OCI-LY1 (cell line): ENCODE data around the gene PDZRN3.

Experiments used
- H2AFZ ChIP-seq: fragments of 200-600 bp; sonication (generic), shearing (Covaris generic); 2 replicates; pipeline ENCODE4 v1.6.0; 2014; ENCODE audit warnings: antibody characterized with exemption, mild to moderate bottlenecking, low read length
- H3F3A ChIP-seq: fragments of 200-600 bp; sonication (generic), shearing (Covaris generic); 2 replicates; pipeline ENCODE4 v1.6.0; 2014; ENCODE audit warnings: mild to moderate bottlenecking, antibody characterized with exemption, low read length, moderate library complexity; ENCODE audit not compliant: insufficient read depth
- H3K27ac ChIP-seq: fragments of 200-600 bp; sonication (generic); 2 replicates; pipeline ENCODE4 v1.5.1; 2014; ENCODE audit warnings: low read length, mixed run types, mild to moderate bottlenecking, low read depth; ENCODE audit not compliant: poor library complexity, severe bottlenecking
- H3K27me3 ChIP-seq: fragments of 200-600 bp; sonication (generic); 2 replicates; pipeline ENCODE4 v1.6.0; 2014; ENCODE audit warnings: antibody characterized with exemption, mild to moderate bottlenecking, low read length, moderate library complexity; ENCODE audit not compliant: insufficient read depth
- H3K36me3 ChIP-seq: fragments of 200-600 bp; sonication (generic); 2 replicates; pipeline ENCODE4 v1.6.1; 2014; ENCODE audit warnings: mild to moderate bottlenecking, antibody characterized with exemption, low read length, moderate library complexity, mixed read lengths; ENCODE audit not compliant: insufficient read depth
- H3K4me1 ChIP-seq: fragments of 200-600 bp; sonication (generic); 2 replicates; pipeline ENCODE4 v1.5.1; 2014; ENCODE audit warnings: mild to moderate bottlenecking, low read length, moderate library complexity; ENCODE audit not compliant: insufficient read depth, severe bottlenecking
- H3K4me2 ChIP-seq: fragments of 200-600 bp; sonication (generic), shearing (Covaris generic); 2 replicates; pipeline ENCODE4 v1.6.1; 2014; ENCODE audit warnings: low read length
- H3K4me3 ChIP-seq: fragments of 200-600 bp; sonication (generic); 2 replicates; pipeline ENCODE4 v1.5.1; 2014; ENCODE audit warnings: low read length, low read depth, mild to moderate bottlenecking, mixed read lengths; ENCODE audit not compliant: poor library complexity, severe bottlenecking
- H3K79me2 ChIP-seq: fragments of 200-600 bp; shearing (Covaris generic); 2 replicates; pipeline ENCODE4 v1.6.1; 2016; ENCODE audit warnings: mixed run types, low read length, mixed read lengths; ENCODE audit not compliant: insufficient read depth
- H3K9ac ChIP-seq: fragments of 200-600 bp; sonication (generic), shearing (Covaris generic); 2 replicates; pipeline ENCODE4 v1.6.1; 2014; ENCODE audit warnings: mild to moderate bottlenecking, low read length, mixed read lengths
- H3K9me2 ChIP-seq: fragments of 200-600 bp; sonication (generic), shearing (Covaris generic); 2 replicates; pipeline ENCODE4 v1.6.1; 2014; ENCODE audit warnings: low read depth, mild to moderate bottlenecking, low read length, mixed read lengths
- H3K9me3 ChIP-seq: fragments of 200-600 bp; shearing (Covaris generic); 2 replicates; pipeline ENCODE4 v1.6.1; 2014; ENCODE audit warnings: low read length, mixed read lengths
- H4K20me1 ChIP-seq: fragments of 200-600 bp; sonication (generic), shearing (Covaris generic); 2 replicates; pipeline ENCODE4 v1.6.0; 2016; ENCODE audit warnings: mild to moderate bottlenecking, low read length; ENCODE audit not compliant: insufficient read depth
- EZH2 ChIP-seq: fragments of 200-600 bp; sonication (generic), shearing (Covaris generic); IDR thresholded peaks from 2 replicates; pipeline ENCODE4 v1.8.0; 2017; ENCODE audit warnings: borderline replicate concordance, mixed run types, mild to moderate bottlenecking, antibody characterized with exemption, low read length, moderate library complexity, mixed read lengths
- TF ChIP-seq, protein P1 (sequence below): fragments of 200-600 bp; sonication (generic), shearing (Covaris generic); IDR thresholded peaks from 2 replicates; pipeline ENCODE4 v1.5.1; 2017; ENCODE audit warnings: mild to moderate bottlenecking, antibody characterized with exemption, low read length, moderate library complexity, mixed read lengths

PDZRN3 gene

DNA sequence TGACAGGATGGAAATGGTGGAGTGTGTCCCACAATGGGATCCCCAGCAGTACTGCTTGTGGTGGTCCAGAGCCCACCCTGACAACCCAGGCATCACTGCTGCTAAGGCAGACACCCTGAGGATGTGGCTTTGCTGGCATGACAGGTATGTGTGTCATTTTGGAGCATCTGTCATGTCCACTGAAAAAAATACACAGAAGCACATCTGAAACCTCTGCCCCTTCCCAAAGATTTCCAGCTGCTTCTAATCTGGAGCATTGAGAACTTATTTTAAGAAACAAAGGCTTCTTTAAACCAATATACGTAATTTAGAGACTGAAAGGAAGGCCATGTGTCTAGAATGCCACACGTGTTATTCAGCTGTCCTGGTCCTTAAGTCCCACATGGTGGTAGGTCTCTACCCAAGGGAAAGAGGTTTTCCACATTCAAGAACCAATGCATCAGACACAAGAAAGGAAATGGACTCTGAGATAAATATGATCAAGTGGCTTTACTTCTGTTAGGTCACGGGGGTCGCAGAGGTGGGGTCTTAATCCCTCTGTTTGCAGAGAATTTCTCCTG, 88.3 kb downstream of the PDZRN3 start:
- Histone ChIP-seq H4K20me1 (no peaks in the 10 kb centered on the region), H3K9ac (no peak overlapping the region), H3K4me2 (no peak overlapping the region), H3K36me3 (no peaks in the 10 kb centered on the region), H3K9me2 (no peaks in the 10 kb centered on the region), H3K4me3 (no peak overlapping the region), H3K27ac (no peak overlapping the region), H2AFZ (no peak overlapping the region), H3K27me3 (no peaks in the 10 kb centered on the region), H3F3A (no peaks in the 10 kb centered on the region), H3K4me1 (no peaks in the 10 kb centered on the region), H3K79me2 (no peaks in the 10 kb centered on the region), H3K9me3 (no peaks in the 10 kb centered on the region)
- TF ChIP-seq, protein P1, sequence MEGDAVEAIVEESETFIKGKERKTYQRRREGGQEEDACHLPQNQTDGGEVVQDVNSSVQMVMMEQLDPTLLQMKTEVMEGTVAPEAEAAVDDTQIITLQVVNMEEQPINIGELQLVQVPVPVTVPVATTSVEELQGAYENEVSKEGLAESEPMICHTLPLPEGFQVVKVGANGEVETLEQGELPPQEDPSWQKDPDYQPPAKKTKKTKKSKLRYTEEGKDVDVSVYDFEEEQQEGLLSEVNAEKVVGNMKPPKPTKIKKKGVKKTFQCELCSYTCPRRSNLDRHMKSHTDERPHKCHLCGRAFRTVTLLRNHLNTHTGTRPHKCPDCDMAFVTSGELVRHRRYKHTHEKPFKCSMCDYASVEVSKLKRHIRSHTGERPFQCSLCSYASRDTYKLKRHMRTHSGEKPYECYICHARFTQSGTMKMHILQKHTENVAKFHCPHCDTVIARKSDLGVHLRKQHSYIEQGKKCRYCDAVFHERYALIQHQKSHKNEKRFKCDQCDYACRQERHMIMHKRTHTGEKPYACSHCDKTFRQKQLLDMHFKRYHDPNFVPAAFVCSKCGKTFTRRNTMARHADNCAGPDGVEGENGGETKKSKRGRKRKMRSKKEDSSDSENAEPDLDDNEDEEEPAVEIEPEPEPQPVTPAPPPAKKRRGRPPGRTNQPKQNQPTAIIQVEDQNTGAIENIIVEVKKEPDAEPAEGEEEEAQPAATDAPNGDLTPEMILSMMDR, result no peak
- no peak for TF ChIP-seq EZH2

DNA sequence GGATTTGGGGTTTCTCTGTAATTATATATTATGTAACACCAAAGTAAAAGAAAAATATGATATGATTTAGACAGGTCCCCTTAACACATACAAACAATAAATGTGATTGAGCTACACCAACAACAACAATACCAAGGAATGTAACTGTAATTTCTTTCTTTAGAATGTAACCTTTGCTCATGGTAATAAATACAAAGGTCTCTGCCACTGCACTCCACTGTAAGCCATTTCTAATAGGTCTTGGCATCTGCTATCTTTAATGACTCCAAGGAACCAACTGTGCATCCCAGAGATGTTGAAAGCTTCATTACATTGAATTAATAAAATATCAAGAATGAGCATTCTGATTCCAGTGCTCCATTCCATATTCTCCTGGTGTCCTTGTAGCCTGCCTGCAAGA, 88.8 kb downstream of the PDZRN3 start:
- no peak overlapping the region for H2AFZ ChIP-seq
- H3F3A ChIP-seq, result no peaks in the 10 kb centered on the region
- H3K4me1 ChIP-seq, result no peaks in the 10 kb centered on the region
- no peaks in the 10 kb centered on the region for H3K79me2 ChIP-seq
- H3K9me3 ChIP-seq, result no peaks in the 10 kb centered on the region
- no peaks in the 10 kb centered on the region for H3K27me3 ChIP-seq
- no peaks in the 10 kb centered on the region for H4K20me1 ChIP-seq
- no peaks in the 10 kb centered on the region for H3K9me2 ChIP-seq
- TF ChIP-seq, protein P1, result no peak
- no peak for TF ChIP-seq EZH2
- H3K9ac ChIP-seq, result no peak overlapping the region
- H3K4me2 ChIP-seq, result no peak overlapping the region
- H3K36me3 ChIP-seq, result no peaks in the 10 kb centered on the region
- H3K27ac ChIP-seq, result no peak overlapping the region
- H3K4me3 ChIP-seq, result no peak overlapping the region

DNA sequence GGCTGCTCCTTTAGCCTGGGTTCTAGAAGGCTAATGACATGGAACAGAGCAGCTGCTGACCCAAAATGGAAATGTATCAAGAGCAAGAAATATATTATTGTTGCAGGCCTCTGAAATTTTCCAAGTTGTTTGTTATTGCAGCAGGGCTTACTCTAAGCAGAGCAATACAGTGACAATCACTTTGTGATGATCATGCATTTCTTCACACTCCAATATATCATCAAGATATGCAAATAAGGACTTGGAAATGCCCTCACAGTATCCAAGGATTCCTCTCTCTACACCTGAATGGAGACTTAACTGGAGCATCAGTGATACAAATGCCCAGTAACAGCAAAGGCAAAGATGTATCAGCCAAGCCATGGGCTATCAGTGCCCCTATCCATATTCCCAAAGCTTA, 89.6 kb downstream of the PDZRN3 start:
- Histone ChIP-seq H3K36me3 (no peaks in the 10 kb centered on the region), H3K79me2 (no peaks in the 10 kb centered on the region), H3K4me1 (no peaks in the 10 kb centered on the region), H2AFZ (no peak overlapping the region), H3F3A (no peaks in the 10 kb centered on the region), H4K20me1 (no peaks in the 10 kb centered on the region), H3K4me2 (no peak overlapping the region), H3K27me3 (no peaks in the 10 kb centered on the region), H3K9ac (no peak overlapping the region), H3K4me3 (no peak overlapping the region), H3K9me3 (no peaks in the 10 kb centered on the region), H3K27ac (no peak overlapping the region), H3K9me2 (no peaks in the 10 kb centered on the region)
- TF ChIP-seq, protein P1, result no peak
- no peak for TF ChIP-seq EZH2
